Right hindlimb (tissue), 1 donor: Measurements from ENCODE around the gene BDH2.

Experiments
- DNase-seq: peaks from one replicate; pipeline ENCODE4 v3.0.0-alpha.2; 2018

BDH2 gene

GRCh38 chr4:103099691-103100392 is at the start of gene BDH2:
Gene BDH2 (minus strand): TSS chr4:103099834. CDS start chr4:103096254, 3,580 bp downstream.
- DNase-seq = peak; percentile 74

- no peak for DNase-seq
Observed at GRCh38 chr4:103144926-103145325, 45.3 kb upstream of the BDH2 start.

GRCh38 chr4:103137446-103137827 is 37.8 kb upstream of the BDH2 start:
- no peak for DNase-seq

- no peak for DNase-seq
Observed at GRCh38 chr4:103136671-103137445, 37.2 kb upstream of the BDH2 start.

- DNase-seq = no peak
Observed at GRCh38 chr4:103129174-103129573, 29.5 kb upstream of the BDH2 start.

GRCh38 chr4:103126126-103126525 is 26.5 kb upstream of the BDH2 start:
- DNase-seq = no peak

GRCh38 chr4:103123114-103123513 is 23.5 kb upstream of the BDH2 start:
- DNase-seq = no peak

GRCh38 chr4:103118166-103118565 is 18.5 kb upstream of the BDH2 start:
- DNase-seq = no peak

- DNase-seq = no peak
Observed at GRCh38 chr4:103111598-103111997, 12.0 kb upstream of the BDH2 start.

- no peak for DNase-seq
Observed at GRCh38 chr4:103108542-103108941, 8.9 kb upstream of the BDH2 start.

- no peak for DNase-seq
Observed at GRCh38 chr4:103105558-103106356, 6.1 kb upstream of the BDH2 start.

GRCh38 chr4:103104886-103105285 is 5.3 kb upstream of the BDH2 start:
- no peak for DNase-seq

GRCh38 chr4:103100691-103101090 is 1.1 kb upstream of the BDH2 start:
- no peak for DNase-seq

GRCh38 chr4:103098756-103099440 is 736 bp downstream of the BDH2 start:
- DNase-seq = no peak

GRCh38 chr4:103098341-103098740 is 1.3 kb downstream of the BDH2 start:
- DNase-seq = no peak

- no peak for DNase-seq
Observed at GRCh38 chr4:103097112-103097511, 2.5 kb downstream of the BDH2 start.

GRCh38 chr4:103095080-103095479 is 4.6 kb downstream of the BDH2 start:
- DNase-seq = no peak

- DNase-seq = no peak
Observed at GRCh38 chr4:103092245-103092644, 7.4 kb downstream of the BDH2 start.

GRCh38 chr4:103091601-103092223 is 7.9 kb downstream of the BDH2 start:
- DNase-seq = no peak

GRCh38 chr4:103089481-103089880 is 10.2 kb downstream of the BDH2 start:
- DNase-seq = no peak

- DNase-seq = no peak
Observed at GRCh38 chr4:103086551-103086950, 13.1 kb downstream of the BDH2 start.

- DNase-seq = no peak
Observed at GRCh38 chr4:103085555-103086196, 14.0 kb downstream of the BDH2 start.
